HG03571 (cell line): ENCODE data around the gene SPOCD1.

Source experiments
- ATAC-seq: cut with Tn5 transposase; IDR thresholded peaks from one replicate; pipeline ENCODE4 v1.9.1; 2021; ENCODE audit not compliant: unreplicated experiment

SPOCD1 gene

DNA sequence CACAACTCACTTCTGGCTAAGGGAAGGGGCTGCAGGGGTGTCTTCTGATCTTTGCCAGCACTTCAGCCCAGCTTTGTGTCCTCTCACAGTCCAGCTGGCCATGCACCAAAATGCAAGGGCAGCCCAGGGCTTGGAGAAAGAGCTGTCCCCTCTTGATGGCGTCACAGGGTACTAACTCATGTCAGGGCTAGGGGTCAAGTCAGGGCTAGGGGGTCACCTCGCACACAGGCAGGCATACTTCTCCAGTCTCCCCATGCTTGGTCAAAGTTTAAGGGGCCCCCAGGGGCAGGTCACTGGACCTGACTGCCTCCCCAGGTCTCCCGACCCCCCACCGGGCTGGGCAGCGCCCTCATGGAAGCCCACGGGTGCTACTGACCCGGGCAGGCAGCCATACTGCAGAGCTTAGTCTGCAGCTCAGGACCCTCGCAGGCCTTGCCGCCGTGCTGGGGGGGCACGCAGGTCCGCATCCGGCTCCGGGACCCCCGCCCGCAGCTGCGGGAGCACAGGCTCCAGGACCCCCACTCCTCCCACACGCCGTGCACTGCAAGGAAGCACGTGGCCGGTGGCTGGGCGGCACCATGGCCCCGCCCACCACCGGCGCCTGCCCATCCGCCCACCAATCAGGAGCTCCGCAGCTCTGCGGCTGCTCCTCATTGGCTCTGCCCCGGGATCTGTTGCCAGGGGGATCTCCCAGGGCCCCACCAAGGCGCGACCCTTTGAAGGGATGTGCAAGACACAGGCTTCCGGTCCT is 73.2 kb downstream of the SPOCD1 start:
- ATAC-seq, result no peak
